ENCODE data around the gene IPPK.

The IPPK gene

DNA sequence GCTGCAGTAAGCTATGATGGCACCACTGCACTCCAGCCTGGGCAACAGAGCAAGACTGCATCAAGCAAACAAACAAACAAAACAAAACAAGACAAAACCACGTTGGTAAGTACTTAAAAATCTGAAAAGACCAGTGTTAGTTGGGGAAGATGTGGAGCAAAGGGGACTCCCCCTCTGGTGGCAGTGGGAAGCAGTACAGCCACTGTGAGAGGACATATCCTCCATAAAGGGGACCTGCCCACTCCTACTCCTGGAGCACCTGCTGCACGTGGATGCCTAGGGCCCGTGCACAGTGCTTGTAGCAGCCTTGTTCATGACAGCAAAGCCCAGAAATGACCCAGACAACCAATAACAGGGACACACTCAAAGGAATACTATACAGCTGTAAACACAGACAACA lies 17.0 kb upstream of the IPPK start:
- DNase-seq (ENCODE audit: low read depth in 1 of 2, low spot score in 1 of 2) = no peak

DNA sequence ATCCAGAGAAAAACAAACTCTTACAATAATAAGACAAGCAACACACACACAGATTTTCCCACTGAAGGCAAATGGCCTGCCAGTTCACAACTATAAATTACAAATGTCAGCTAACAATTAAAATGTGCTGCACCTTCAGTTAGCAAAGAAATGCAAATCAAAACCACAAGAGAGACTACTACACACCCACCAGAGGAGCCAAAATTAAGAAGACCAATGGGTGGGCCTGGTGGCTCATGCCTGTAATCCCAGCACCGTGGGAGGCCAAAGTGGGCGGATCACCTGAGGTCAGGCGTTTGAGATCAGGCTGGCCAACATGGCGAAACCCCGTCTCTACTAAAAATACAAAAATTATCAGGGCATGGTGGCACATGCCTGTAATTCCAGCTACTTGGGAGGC lies 15.1 kb upstream of the IPPK start:
- DNase-seq (ENCODE audit: low read depth in 1 of 2, low spot score in 1 of 2) = no peak

DNA sequence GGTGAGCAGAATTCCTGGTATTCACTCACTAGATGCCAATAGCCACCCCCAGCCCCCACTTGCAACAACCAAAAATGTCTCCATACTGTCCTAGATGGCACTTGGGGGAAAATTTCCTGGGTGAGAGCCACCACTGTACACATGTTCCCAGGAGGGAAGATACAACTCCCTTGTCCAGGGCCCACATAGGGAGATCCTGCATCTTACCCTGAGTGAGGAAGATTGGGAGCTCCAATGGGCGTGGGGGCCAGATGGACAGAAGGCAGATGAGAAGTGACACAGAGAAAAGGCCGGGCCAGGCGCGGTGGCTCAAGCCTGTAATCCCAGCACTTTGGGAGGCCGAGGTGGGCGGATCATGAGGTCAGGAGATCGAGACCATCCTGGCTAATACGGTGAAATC lies 12.3 kb upstream of the IPPK start:
- DNase-seq (ENCODE audit: low read depth in 1 of 2, low spot score in 1 of 2) = no peak

DNA sequence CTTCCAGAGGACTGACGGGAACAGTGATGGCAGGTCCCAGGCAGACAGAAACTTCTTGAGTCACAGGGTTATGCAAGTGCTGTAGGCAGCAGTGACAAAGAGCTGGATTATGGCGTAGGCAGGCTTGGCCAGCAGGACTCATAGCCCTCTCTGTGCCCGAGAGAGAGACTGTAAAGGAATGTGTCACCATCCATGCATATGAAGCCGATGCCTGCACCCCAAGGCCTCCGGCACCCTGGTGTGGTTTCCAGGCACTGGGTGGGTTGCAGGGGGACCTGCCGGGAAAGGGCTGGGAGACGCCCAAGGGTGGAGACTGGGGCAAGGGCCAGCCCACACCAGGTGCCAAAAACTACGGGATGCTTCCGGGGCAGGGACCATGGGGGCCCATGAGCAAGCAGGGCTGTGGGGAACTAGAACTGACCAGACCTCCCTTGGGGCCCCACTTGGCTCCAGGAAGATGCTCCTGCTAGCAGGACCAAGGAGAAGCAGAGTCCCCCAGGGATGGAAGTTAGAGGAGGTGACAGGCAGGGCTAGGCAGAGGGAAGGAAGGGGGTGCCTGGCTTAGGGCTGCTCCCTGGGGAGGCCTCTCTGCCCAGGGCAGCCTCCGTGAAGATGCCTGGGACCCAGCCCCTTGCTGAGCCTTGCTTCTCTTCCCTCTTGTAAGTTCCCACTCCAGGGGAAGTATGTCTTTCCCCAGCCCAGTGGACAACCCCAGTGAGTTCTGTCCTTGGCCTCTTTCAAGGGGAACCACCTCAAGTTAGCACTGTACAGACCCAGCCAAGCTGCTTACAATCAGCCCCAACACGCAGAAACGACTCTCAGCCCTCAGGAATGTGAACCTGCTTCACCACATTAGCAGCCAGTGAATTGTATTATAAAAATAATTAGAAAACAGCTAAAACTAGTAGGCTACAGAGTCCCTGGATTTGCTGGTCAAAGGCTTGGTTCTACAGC lies 10.5 kb upstream of the IPPK start:
- no peak for DNase-seq (ENCODE audit: low read depth in 1 of 2, low spot score in 1 of 2)

DNA sequence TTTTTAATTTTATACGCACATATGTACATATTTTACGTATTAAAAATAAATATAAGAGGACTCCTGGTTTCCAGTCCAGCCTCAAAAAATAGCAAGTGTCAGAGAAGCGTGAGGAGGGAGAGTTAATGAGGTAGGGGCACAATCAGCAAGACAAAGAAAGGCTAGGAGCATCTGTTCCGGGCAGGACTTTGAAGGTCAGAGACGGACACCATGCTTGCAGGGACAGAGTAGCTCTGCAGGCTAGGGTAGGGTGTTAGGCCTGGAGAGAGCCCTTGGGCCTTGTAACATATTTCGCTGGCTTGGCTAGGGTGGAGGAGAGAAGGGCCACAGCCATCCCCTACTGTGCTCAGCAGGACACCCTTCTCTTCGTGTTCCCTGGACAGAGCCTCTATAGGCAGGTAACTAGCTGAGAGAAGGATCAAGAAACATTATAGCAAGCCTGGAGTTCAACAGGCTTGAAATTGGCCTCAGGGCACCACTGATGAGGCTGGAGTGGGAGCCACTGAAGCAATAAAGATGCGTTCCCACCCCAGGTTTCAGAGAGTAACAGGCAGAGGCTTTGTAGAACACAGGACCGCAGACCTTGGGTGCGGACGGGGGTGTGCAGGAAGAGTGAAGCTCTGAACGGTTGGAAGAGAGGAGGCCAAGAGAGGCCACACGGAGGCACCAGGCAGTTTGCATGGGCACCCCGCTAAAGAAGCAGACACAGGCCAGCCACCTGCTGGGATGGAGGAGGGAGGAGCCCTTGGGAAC lies 9.7 kb upstream of the IPPK start:
- no peak for DNase-seq (ENCODE audit: low read depth in 1 of 2, low spot score in 1 of 2)

DNA sequence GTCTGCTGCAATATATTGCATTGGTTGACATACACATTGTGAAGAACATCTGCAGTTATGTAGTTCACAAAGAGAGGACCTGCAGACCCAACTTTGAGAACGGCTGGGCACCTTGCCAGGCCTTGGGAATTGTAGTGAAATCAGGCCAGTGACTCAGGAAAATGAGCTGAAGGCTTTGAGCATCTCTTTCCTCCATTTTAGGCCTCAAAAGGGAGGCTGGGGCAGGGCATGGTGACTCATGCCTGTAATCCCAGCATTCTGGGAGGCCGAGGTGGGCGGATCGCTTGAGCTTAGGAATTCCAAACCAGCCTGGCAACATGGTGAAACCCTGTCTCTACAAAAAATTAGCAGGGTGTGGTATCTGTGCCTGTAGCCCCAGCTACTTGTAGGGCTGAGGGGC lies 1.4 kb upstream of the IPPK start:
- no peak for DNase-seq (ENCODE audit: low read depth in 1 of 2, low spot score in 1 of 2)

DNA sequence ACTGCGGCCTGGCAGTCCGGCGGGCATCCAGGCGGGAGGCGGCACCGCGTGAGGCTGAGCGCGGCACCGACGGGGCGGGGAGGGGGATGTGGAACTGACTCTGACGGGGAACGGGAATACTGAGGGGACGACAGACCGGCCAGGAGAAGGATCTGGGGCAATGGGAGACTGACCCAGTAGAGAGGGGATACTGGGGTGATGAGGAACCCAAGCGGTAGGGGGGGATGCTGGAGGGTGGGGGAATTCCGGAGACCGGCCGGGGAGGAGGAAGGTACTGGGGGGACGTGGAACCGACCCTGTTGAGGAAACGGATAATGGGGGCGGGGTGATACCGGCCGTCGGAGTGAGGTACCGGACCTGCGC lies 423 bp downstream of the IPPK start:
- DNase-seq (ENCODE audit: low read depth in 1 of 2, low spot score in 1 of 2) = peak; percentile 11 to 16

DNA sequence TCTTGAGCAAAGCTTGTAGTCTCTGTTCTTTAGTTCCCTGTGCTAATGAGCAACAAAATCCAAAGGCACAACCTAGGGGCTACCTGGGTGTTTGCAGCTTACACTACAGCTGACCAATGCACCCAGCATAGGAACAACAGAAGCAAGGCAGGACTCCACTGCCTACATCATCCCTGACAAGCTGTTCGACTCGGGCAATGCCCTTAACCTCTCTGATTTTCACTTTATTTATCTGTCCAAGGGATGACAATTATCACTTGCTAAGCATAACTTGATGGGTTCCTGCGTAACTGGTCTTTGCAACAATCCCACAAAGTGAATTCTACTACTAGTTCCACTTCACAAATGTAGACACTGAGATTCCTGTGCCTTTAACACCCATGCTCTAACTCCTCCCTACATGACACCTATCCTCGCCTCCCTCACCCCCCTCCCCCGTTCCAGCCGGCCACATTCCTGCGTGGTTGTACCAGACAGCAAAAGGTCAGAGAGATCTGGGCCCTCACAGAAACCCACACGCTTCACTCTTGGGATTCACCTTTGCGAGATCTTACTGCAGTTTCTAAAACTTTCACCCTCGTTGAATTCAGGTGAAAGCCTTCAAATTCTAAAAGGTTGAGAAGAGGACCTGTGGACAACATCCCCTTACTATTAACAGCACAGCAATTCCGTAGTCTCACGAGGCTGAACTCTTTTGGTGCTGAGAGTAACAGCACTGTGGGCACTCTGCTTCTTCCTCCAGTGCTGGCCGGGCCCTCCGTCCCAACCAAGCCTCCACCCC lies 995 bp downstream of the IPPK start:
- no peak for DNase-seq (ENCODE audit: low read depth in 1 of 2, low spot score in 1 of 2)

DNA sequence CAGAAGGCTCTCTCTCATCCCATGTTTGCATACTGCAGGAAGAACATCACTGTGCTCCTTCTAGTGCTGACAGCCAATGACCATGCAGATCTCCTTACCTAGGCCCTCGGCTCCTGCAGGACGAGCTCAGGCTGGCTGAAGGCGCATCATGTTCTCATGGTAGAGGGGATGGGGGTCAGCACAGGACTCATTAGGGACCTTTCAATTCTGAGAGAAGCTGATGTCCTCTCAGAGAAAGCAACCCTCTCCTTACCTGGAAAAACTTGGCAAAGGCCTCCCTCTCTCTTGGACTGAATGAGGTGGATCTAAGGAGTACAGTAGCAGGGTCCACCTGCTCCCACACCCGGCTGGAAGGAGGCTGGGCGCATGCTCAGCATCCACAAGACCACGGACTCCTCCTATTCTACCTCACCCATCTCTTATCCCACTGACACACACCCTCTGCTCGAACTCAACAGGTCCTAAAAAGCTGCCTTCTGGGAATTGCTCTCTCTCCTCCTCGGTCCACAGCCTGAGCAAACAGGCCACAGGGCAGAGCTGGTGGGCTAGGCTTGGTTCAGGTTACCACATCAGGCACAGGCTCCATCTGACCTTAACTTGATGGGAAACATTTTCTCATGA lies 2.9 kb downstream of the IPPK start:
- DNase-seq (ENCODE audit: low read depth in 1 of 2, low spot score in 1 of 2) = no peak

DNA sequence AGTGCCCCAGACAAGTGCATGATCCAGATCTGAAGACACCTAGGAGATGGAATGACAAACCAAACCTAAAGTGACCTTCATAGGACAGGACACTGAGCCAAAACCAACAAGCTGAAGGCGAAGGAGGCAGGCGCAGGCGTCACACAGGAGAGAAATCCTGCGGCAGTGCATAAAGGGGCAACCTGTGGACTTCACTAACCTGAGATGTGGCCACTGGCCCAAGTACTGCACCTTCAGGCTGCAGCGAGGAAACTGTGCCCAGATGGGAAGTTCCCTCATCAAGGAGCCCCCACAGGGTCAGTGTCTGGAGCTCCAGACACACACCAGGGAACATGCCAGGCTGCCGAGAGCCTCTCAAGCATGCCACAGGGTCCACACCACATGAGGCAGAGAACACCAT lies 3.7 kb downstream of the IPPK start:
- DNase-seq (ENCODE audit: low read depth in 1 of 2, low spot score in 1 of 2) = no peak

DNA sequence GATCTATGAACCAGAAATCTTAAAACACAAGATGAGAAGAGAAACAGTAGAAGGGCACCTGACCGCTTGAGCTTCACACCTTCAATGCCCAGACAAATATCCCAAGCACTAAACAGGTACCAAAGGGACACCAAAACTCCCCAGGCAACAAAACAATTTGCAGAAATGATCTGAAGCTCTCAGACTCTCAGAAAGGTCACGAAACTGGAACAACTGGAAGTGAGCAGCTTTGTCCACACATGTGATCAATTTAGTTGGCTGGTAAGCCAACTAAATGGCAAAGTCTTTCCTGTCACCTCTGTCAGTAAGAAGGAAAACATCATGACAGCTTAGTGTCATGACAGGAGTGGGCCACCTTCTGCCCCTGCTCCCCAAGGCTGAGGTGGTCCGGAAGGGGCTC lies 4.1 kb downstream of the IPPK start:
- DNase-seq (ENCODE audit: low read depth in 1 of 2, low spot score in 1 of 2) = no peak

DNA sequence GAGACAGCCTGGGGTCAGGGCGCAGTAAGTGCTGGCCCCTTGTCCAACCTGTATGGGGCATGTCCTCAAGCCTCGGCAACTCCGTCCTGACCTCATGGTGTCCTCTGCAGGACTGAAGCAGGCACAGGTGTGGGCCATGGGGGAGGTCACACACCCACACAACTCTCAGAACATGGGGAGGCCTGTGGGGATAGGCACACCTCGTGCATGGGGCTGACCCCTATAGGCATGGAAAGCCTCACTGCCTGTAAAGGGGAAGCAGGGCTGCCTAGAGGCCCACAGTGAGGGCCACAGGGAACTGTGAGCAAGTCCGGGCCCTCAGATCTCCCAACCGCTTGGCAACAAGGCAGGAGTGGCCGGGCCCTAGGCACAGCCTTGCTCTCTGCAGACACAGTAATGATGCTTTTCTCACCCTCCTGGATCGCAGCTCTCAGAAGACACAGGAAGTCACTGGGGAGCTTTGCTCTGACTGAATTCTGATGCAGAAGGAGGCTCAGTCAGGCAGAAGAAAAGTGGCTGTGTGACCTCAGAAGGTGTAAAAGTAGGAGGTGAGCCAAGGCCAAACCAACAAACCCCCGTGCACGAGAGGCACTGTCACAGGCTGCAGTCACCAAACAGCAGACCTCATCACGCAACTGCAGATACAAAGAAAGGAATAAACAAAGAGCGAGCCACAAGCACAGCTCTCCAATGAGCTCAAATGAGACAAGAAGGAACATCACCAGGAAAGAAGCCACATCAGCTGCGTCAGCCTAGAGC lies 5.4 kb downstream of the IPPK start:
- no peak for DNase-seq (ENCODE audit: low read depth in 1 of 2, low spot score in 1 of 2)

DNA sequence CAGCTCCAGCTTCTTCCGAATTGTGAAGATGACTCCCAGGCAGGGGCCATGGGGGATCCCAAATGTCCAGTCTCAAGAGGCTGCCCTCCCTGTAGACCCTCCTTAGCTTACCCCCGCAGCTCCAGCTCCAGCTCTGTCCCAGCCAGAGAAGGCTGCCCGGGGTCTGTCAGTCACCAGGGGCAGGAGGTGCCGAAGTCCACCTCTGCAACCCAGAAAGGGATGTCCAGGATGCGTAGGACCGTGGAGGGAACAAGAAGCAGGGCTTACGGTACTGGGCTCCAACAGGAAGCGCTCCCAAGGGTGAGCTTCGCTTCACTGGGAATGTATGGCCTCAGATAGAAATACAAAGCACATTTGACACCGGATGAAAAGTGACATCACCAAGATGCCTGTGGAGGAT lies 6.0 kb downstream of the IPPK start:
- DNase-seq (ENCODE audit: low read depth in 1 of 2, low spot score in 1 of 2) = no peak

DNA sequence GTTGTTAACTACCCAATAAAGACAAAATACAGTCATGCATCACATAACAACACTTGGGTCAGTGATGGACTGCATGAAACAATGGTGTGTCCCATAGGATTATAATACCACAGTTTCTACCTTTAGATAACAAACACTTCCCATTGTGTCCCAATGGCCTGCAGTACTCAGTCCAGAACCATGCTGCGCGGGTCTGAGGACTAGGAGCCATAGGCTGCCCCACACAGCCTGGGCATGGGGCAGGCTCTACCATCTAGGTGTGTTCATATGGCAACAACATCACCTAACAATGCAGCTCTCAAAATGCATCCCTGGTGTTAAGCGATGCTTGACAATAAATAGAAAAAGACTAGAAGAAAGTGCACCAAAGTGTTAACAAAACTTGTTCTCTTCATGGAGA lies 6.8 kb downstream of the IPPK start:
- no peak for DNase-seq (ENCODE audit: low read depth in 1 of 2, low spot score in 1 of 2)

DNA sequence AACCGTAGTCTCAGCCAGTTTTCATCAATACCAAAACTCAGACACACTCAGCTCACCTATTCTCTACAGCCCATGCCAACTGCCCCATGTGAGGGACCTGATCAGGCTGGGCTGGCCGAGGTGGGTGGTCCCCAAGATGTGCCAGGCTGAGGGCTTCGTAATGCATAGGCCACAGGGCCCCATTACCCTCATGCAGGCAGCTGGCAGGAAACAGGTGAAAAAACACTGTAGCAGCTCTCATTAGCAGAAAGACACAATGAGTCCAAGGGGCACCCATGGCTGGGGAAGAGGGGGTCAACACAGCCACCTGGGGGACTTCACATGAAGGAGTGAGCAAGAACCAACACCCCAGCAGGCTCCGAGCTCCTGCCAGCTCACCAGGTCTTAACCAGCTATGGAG lies 8.2 kb downstream of the IPPK start:
- no peak for DNase-seq (ENCODE audit: low read depth in 1 of 2, low spot score in 1 of 2)

DNA sequence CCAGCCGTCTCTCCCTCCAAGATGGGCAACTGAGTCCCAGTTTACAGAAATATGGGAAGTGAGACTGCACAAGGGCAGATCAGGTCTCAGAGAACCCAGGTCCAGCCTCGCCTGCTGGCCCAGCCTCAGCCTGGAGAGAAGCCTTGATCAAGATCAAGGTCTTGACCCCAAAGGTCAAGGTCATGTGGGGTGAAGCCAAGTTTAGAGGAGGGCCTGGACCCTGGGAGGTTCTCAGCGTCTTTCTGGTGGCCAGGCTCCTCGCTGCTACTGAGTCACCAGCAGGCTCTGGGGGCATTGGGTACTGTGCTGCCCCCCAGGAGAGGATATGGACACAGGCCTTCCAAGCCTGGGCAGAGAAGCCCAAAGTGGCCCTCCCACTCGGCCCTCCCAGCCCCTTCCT lies 8.8 kb downstream of the IPPK start:
- DNase-seq (ENCODE audit: low read depth in 1 of 2, low spot score in 1 of 2) = no peak

DNA sequence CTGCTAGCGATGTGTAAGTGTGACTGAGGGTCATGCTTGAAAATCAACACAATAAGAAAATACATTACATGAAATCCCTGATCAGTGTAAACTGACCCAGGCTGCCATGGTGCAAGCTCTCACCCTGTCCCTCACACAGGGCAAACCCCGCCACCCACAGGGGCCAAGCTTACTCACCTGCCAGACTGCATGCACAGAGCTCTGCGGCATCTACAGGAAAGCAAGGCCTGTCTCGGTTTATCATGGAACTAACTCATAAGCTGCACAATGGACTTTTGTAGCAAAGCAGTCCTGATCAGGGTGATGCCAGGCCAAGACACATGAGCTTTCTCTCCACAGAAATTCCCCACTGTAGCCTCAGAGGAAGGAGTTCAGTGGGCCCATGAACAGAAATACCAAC lies 9.7 kb downstream of the IPPK start:
- DNase-seq (ENCODE audit: low read depth in 1 of 2, low spot score in 1 of 2) = no peak

DNA sequence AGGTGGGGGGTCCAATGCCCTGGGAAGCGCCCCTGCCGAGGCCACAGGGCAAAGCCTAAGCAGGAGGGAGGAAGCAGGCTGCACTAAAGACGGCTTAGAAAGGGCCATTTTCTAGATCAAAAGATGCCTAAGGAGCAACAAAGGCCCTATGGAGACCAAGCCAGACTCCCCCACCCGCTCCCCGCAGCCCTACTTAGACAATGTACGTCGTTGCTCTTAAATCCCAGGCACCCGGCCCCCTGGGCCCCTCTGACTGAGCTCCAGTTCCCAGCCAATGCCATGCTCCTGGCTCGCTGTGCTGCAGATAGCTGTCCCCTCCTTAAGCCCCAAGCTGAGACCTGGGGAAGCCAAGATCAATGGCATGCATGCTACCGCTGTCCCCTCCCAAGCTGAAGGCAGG lies 10.3 kb downstream of the IPPK start:
- no peak for DNase-seq (ENCODE audit: low read depth in 1 of 2, low spot score in 1 of 2)

DNA sequence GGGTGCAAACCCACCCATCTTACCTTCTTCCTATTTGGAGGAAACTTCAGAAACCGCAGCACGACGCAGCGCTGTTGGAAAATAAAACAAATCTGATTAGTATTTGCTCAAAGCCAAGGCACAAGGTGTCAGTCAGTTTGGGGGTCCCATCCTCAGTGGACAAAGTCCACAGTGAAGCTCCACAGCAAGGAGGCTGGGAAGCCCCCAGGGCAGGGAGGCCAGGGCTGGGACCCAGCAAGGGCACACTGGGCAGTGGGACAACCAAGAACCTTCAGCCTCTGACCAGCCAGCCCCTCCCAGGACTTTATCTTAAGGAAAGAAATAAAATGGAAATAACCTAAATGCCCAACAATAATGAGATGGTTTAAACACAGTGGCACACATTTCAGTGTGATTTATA lies 11.3 kb downstream of the IPPK start:
- no peak for DNase-seq (ENCODE audit: low read depth in 1 of 2, low spot score in 1 of 2)

DNA sequence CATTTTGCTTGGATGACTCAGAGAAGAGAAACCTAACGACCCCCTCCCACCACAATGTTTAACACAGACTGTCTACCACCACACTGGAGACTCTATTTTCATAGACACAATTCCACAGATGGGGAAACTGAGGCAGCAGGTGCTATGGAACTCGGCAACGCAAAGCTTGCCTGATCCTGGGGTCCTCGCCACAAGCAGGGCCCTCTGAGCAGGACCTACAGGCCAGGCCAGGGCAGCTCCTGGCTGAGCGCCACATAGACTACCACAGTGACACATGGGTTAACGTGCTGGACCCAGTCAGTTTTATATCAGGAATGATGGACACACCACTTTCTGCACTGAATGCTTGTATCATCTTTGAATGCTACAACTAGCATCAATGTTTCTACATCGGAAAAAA lies 11.8 kb downstream of the IPPK start:
- DNase-seq (ENCODE audit: low read depth in 1 of 2, low spot score in 1 of 2) = no peak
